ENCODE measurements around the gene P2RY8.
"Not testable (repeated sequence)": the region's sequence is repeated elsewhere in the genome, so short reads cannot be mapped to it uniquely, and the experiment has no call there.

The P2RY8 gene

GRCh38 chrX:1476682-1477081, 60.3 kb downstream of the P2RY8 start:
- CTCF ChIA-PET: no interaction called here
- POLR2A ChIA-PET (ENCODE audit: low non-redundant PET): no interaction called here
- H3K27ac ChIP-seq: no peak overlapping the region
- no peak for DNase-seq (ENCODE audit: low spot score)
- no peak for TF ChIP-seq CTCF (conservative IDR thresholded peaks at IDR 0.05; ENCODE audit: low read depth)

DNA sequence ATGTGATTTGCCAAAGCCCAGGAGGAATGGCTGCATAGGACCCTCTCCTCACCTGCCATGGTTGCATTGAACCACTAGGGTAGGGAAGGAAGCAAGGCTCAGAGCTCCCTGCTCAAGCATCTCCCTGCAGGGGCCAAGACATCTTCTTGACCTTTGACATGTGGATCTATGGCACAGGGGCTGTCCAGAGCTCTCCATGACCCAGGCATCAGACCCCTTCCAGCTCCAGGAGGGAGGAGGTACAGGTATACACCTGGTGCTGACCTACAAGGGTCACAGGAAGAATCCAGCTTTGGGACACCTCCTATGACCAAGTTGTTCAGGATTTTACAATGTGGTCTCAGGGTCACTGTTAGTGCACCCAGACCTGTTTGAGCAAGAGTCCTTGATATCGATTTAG, 61.1 kb downstream of the P2RY8 start:
- DNase-seq (ENCODE audit: low spot score): no peak
- H3K27ac ChIP-seq: no peak overlapping the region
- TF ChIP-seq CTCF (conservative IDR thresholded peaks at IDR 0.05; ENCODE audit: low read depth): no peak
- ChIA-PET POLR2A (ENCODE audit: low non-redundant PET) (no interaction called here), CTCF (no interaction called here)

- CTCF ChIA-PET: no interaction called here
- POLR2A ChIA-PET (ENCODE audit: low non-redundant PET): no interaction called here
- no peak for DNase-seq (ENCODE audit: low spot score)
- H3K27ac ChIP-seq: no peak overlapping the region
- no peak for TF ChIP-seq CTCF (conservative IDR thresholded peaks at IDR 0.05; ENCODE audit: low read depth)
These were observed 61.5 kb downstream of the P2RY8 start for GRCh38 chrX:1475481-1475880.

DNA sequence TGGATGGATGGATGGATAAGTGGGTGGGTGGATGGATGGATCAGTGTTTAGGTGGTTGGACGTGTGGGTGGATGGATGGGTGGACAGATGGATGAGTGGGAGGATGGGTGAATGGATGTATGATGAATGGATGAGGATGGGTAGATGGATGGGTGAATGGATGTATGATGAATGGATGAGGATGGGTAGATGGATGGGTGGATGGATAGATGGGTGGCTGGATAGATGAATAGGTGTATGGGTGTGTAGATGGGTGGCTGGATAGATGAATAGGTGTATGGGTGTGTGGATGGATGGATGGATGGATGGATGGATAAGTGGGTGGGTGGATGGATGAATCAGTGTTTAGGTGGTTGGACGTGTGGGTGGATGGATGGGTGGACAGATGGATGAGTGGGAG, 62.4 kb downstream of the P2RY8 start:
- POLR2A ChIA-PET (ENCODE audit: low non-redundant PET); CTCF ChIA-PET; DNase-seq (ENCODE audit: low spot score); H3K27ac ChIP-seq: not testable (repeated sequence)

GRCh38 chrX:1472975-1473374, 64.0 kb downstream of the P2RY8 start:
- DNase-seq (ENCODE audit: low spot score): no peak
- POLR2A ChIA-PET (ENCODE audit: low non-redundant PET): no interaction called here
- H3K27ac ChIP-seq: no peak overlapping the region
- TF ChIP-seq CTCF (conservative IDR thresholded peaks at IDR 0.05; ENCODE audit: low read depth): no peak
- CTCF ChIA-PET: no interaction called here

GRCh38 chrX:1468250-1468772, 68.7 kb downstream of the P2RY8 start:
- peak overlapping the region; percentile 21; the same call in 1 of the 2 replicates for H3K27ac ChIP-seq
- POLR2A ChIA-PET (ENCODE audit: low non-redundant PET): no interaction called here
- DNase-seq (ENCODE audit: low spot score): peak; percentile 61
- TF ChIP-seq CTCF (conservative IDR thresholded peaks at IDR 0.05; ENCODE audit: low read depth): no peak
- CTCF ChIA-PET: no interaction called here

GRCh38 chrX:1466971-1467561, 69.9 kb downstream of the P2RY8 start:
- TF ChIP-seq CTCF (conservative IDR thresholded peaks at IDR 0.05; ENCODE audit: low read depth): no peak
- H3K27ac ChIP-seq: no peak overlapping the region
- ChIA-PET POLR2A (ENCODE audit: low non-redundant PET) (no interaction called here), CTCF (no interaction called here)
- no peak for DNase-seq (ENCODE audit: low spot score)

Measured in RWPE1 (cell line).